ENCODE results near the gene TMED7.
A peak's percentile ranks its signal among the peaks of the same experiment; 100 is the strongest.
"Not testable (repeated sequence)": the region's sequence is repeated elsewhere in the genome, so short reads cannot be mapped to it uniquely, and the experiment has no call there.

The TMED7 gene
- 21.7 to 75.0 (median 47.5) reads per million in 3 donors for total RNA-seq

- no peaks in the 10 kb centered on the region for H3K9me3 ChIP-seq (ENCODE audit: control insufficient read depth, low read length)
- peak within 1 kb of the TSS; percentile 91 for H3K27ac ChIP-seq (ENCODE audit: insufficient read depth, low read length, poor library complexity, severe bottlenecking)
- H3K4me1 ChIP-seq (ENCODE audit: control insufficient read depth, insufficient read depth, low read length, poor library complexity, severe bottlenecking) = peaks cover 24% of the 10 kb centered on the region
- peak; percentile 99 for DNase-seq
- peak within 1 kb of the TSS; percentile 84 for H3K4me3 ChIP-seq (ENCODE audit: insufficient read depth, low read depth, low read length, poor library complexity, severe bottlenecking)
- H3K27me3 ChIP-seq (replicated peaks; ENCODE audit: control insufficient read depth, insufficient read depth, low read length, poor library complexity, severe bottlenecking) = no peaks in the 10 kb centered on the region
- H3K36me3 ChIP-seq (ENCODE audit: control insufficient read depth, insufficient read depth, low read length) = no peaks in the 10 kb centered on the region
Observed at GRCh38 chr5:115625579-115626444, at the start of gene TMED7. Gene TMED7, minus strand, starts transcription at chr5:115626036. Its CDS starts 244 bp downstream, at chr5:115625792.

- not testable (repeated sequence) for H3K4me1 ChIP-seq (ENCODE audit: control insufficient read depth, insufficient read depth, low read length, poor library complexity, severe bottlenecking); H3K36me3 ChIP-seq (ENCODE audit: control insufficient read depth, insufficient read depth, low read length); DNase-seq; H3K27ac ChIP-seq (ENCODE audit: insufficient read depth, low read length, poor library complexity, severe bottlenecking); H3K4me3 ChIP-seq (ENCODE audit: insufficient read depth, low read depth, low read length, poor library complexity, severe bottlenecking); H3K9me3 ChIP-seq (ENCODE audit: control insufficient read depth, low read length); H3K27me3 ChIP-seq (replicated peaks; ENCODE audit: control insufficient read depth, insufficient read depth, low read length, poor library complexity, severe bottlenecking)
Observed at GRCh38 chr5:115674782-115675181, 48.9 kb upstream of the TMED7 start.

GRCh38 chr5:115673596-115673995, 47.8 kb upstream of the TMED7 start:
- Histone ChIP-seq H3K4me3 (ENCODE audit: insufficient read depth, low read depth, low read length, poor library complexity, severe bottlenecking) (no peak overlapping the region), H3K27me3 (replicated peaks; ENCODE audit: control insufficient read depth, insufficient read depth, low read length, poor library complexity, severe bottlenecking) (no peaks in the 10 kb centered on the region), H3K27ac (ENCODE audit: insufficient read depth, low read length, poor library complexity, severe bottlenecking) (no peak overlapping the region), H3K36me3 (ENCODE audit: control insufficient read depth, insufficient read depth, low read length) (no peaks in the 10 kb centered on the region), H3K9me3 (ENCODE audit: control insufficient read depth, low read length) (no peaks in the 10 kb centered on the region), H3K4me1 (ENCODE audit: control insufficient read depth, insufficient read depth, low read length, poor library complexity, severe bottlenecking) (no peaks in the 10 kb centered on the region)
- DNase-seq = no peak

- no peak for DNase-seq
- no peak overlapping the region for H3K27ac ChIP-seq (ENCODE audit: insufficient read depth, low read length, poor library complexity, severe bottlenecking)
- H3K27me3 ChIP-seq (replicated peaks; ENCODE audit: control insufficient read depth, insufficient read depth, low read length, poor library complexity, severe bottlenecking) = no peaks in the 10 kb centered on the region
- no peaks in the 10 kb centered on the region for H3K36me3 ChIP-seq (ENCODE audit: control insufficient read depth, insufficient read depth, low read length)
- no peak overlapping the region for H3K4me3 ChIP-seq (ENCODE audit: insufficient read depth, low read depth, low read length, poor library complexity, severe bottlenecking)
- H3K9me3 ChIP-seq (ENCODE audit: control insufficient read depth, low read length) = no peaks in the 10 kb centered on the region
- no peaks in the 10 kb centered on the region for H3K4me1 ChIP-seq (ENCODE audit: control insufficient read depth, insufficient read depth, low read length, poor library complexity, severe bottlenecking)
Observed at GRCh38 chr5:115671939-115672338, 46.1 kb upstream of the TMED7 start.

GRCh38 chr5:115666023-115666422, 40.2 kb upstream of the TMED7 start:
- Histone ChIP-seq H3K27ac (ENCODE audit: insufficient read depth, low read length, poor library complexity, severe bottlenecking) (no peak overlapping the region), H3K27me3 (replicated peaks; ENCODE audit: control insufficient read depth, insufficient read depth, low read length, poor library complexity, severe bottlenecking) (no peaks in the 10 kb centered on the region), H3K9me3 (ENCODE audit: control insufficient read depth, low read length) (no peaks in the 10 kb centered on the region), H3K4me3 (ENCODE audit: insufficient read depth, low read depth, low read length, poor library complexity, severe bottlenecking) (no peak overlapping the region), H3K36me3 (ENCODE audit: control insufficient read depth, insufficient read depth, low read length) (no peaks in the 10 kb centered on the region), H3K4me1 (ENCODE audit: control insufficient read depth, insufficient read depth, low read length, poor library complexity, severe bottlenecking) (no peaks in the 10 kb centered on the region)
- no peak for DNase-seq

- no peak overlapping the region for H3K27ac ChIP-seq (ENCODE audit: insufficient read depth, low read length, poor library complexity, severe bottlenecking)
- H3K4me3 ChIP-seq (ENCODE audit: insufficient read depth, low read depth, low read length, poor library complexity, severe bottlenecking) = no peak overlapping the region
- no peaks in the 10 kb centered on the region for H3K9me3 ChIP-seq (ENCODE audit: control insufficient read depth, low read length)
- H3K27me3 ChIP-seq (replicated peaks; ENCODE audit: control insufficient read depth, insufficient read depth, low read length, poor library complexity, severe bottlenecking) = no peaks in the 10 kb centered on the region
- no peaks in the 10 kb centered on the region for H3K4me1 ChIP-seq (ENCODE audit: control insufficient read depth, insufficient read depth, low read length, poor library complexity, severe bottlenecking)
- no peaks in the 10 kb centered on the region for H3K36me3 ChIP-seq (ENCODE audit: control insufficient read depth, insufficient read depth, low read length)
- no peak for DNase-seq
Observed at GRCh38 chr5:115661563-115661962, 35.7 kb upstream of the TMED7 start.

- Histone ChIP-seq H3K27me3 (replicated peaks; ENCODE audit: control insufficient read depth, insufficient read depth, low read length, poor library complexity, severe bottlenecking) (no peaks in the 10 kb centered on the region), H3K9me3 (ENCODE audit: control insufficient read depth, low read length) (no peaks in the 10 kb centered on the region), H3K36me3 (ENCODE audit: control insufficient read depth, insufficient read depth, low read length) (no peaks in the 10 kb centered on the region), H3K4me3 (ENCODE audit: insufficient read depth, low read depth, low read length, poor library complexity, severe bottlenecking) (no peak overlapping the region), H3K4me1 (ENCODE audit: control insufficient read depth, insufficient read depth, low read length, poor library complexity, severe bottlenecking) (no peaks in the 10 kb centered on the region), H3K27ac (ENCODE audit: insufficient read depth, low read length, poor library complexity, severe bottlenecking) (no peak overlapping the region)
- no peak for DNase-seq
Observed at GRCh38 chr5:115661101-115661500, 35.3 kb upstream of the TMED7 start.

GRCh38 chr5:115657881-115658233, 32.0 kb upstream of the TMED7 start:
- Histone ChIP-seq H3K9me3 (ENCODE audit: control insufficient read depth, low read length) (no peaks in the 10 kb centered on the region), H3K36me3 (ENCODE audit: control insufficient read depth, insufficient read depth, low read length) (no peaks in the 10 kb centered on the region), H3K27me3 (replicated peaks; ENCODE audit: control insufficient read depth, insufficient read depth, low read length, poor library complexity, severe bottlenecking) (no peaks in the 10 kb centered on the region), H3K4me3 (ENCODE audit: insufficient read depth, low read depth, low read length, poor library complexity, severe bottlenecking) (no peak overlapping the region), H3K27ac (ENCODE audit: insufficient read depth, low read length, poor library complexity, severe bottlenecking) (no peak overlapping the region), H3K4me1 (ENCODE audit: control insufficient read depth, insufficient read depth, low read length, poor library complexity, severe bottlenecking) (no peaks in the 10 kb centered on the region)
- DNase-seq = no peak

- H3K4me1 ChIP-seq (ENCODE audit: control insufficient read depth, insufficient read depth, low read length, poor library complexity, severe bottlenecking) = no peaks in the 10 kb centered on the region
- no peak overlapping the region for H3K4me3 ChIP-seq (ENCODE audit: insufficient read depth, low read depth, low read length, poor library complexity, severe bottlenecking)
- no peaks in the 10 kb centered on the region for H3K36me3 ChIP-seq (ENCODE audit: control insufficient read depth, insufficient read depth, low read length)
- H3K27me3 ChIP-seq (replicated peaks; ENCODE audit: control insufficient read depth, insufficient read depth, low read length, poor library complexity, severe bottlenecking) = no peaks in the 10 kb centered on the region
- H3K27ac ChIP-seq (ENCODE audit: insufficient read depth, low read length, poor library complexity, severe bottlenecking) = no peak overlapping the region
- no peaks in the 10 kb centered on the region for H3K9me3 ChIP-seq (ENCODE audit: control insufficient read depth, low read length)
- DNase-seq = no peak
Observed at GRCh38 chr5:115657125-115657880, 31.5 kb upstream of the TMED7 start.

GRCh38 chr5:115656404-115656803, 30.6 kb upstream of the TMED7 start:
- H3K36me3 ChIP-seq (ENCODE audit: control insufficient read depth, insufficient read depth, low read length) = no peaks in the 10 kb centered on the region
- H3K4me1 ChIP-seq (ENCODE audit: control insufficient read depth, insufficient read depth, low read length, poor library complexity, severe bottlenecking) = no peaks in the 10 kb centered on the region
- no peaks in the 10 kb centered on the region for H3K27me3 ChIP-seq (replicated peaks; ENCODE audit: control insufficient read depth, insufficient read depth, low read length, poor library complexity, severe bottlenecking)
- H3K27ac ChIP-seq (ENCODE audit: insufficient read depth, low read length, poor library complexity, severe bottlenecking) = no peak overlapping the region
- DNase-seq = no peak
- no peak overlapping the region for H3K4me3 ChIP-seq (ENCODE audit: insufficient read depth, low read depth, low read length, poor library complexity, severe bottlenecking)
- H3K9me3 ChIP-seq (ENCODE audit: control insufficient read depth, low read length) = no peaks in the 10 kb centered on the region
